Left kidney (tissue), 2 donors: ENCODE measurements around the gene ZNF780B. TPM values are rescaled to one million over a fixed set of nuclear protein-coding genes. Genes with fewer than 3 reads are reported as not detected.

ENCODE experiments used
- DNase-seq: peaks from one replicate; pipeline ENCODE4 v3.0.0-alpha.2; 2013
- polyA plus RNA-seq: library from polyadenylated mRNA; unstranded; fragments of 120-200 nt; gene quantifications from one replicate; pipeline ENCODE4 v1.2.1, GENCODE V29; 2013; ENCODE audit not compliant: insufficient read length

The ZNF780B gene
- polyA plus RNA-seq, 1 donor = 46.4 TPM

DNA sequence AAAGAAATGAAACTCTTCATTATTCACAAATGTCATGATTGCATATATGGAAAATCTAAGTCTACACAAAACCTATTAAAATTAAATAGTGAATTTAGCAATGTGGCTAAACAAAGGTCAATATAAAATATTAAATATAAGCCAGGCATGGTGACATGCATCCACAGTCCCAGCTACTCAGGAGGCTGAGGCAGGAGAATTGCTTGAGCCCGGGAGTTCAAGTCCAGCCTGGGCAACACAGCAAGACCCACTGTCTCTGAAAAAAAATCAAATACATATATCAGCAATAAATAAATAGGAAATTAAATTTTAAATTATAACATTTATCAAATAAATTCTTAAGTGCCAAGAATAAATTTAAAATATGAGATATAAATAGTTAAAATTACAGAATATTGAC is 73.1 kb downstream of the ZNF780B start:
- DNase-seq = no peak

Other genes starting within 250 kb of the ZNF780B start
- 34.2 TPM for gene DYRK1B, start 222.1 kb downstream of the ZNF780B start, polyA plus RNA-seq
- gene FBL, start 209.9 kb downstream of the ZNF780B start, polyA plus RNA-seq = 296 TPM
- gene FCGBP, start 121.6 kb downstream of the ZNF780B start, polyA plus RNA-seq = 5.8 TPM
- gene PSMC4, start 85.1 kb downstream of the ZNF780B start, polyA plus RNA-seq = 85.2 TPM
- 12.0 TPM for gene ZNF546, start 59.2 kb downstream of the ZNF780B start, polyA plus RNA-seq
- 20.6 TPM for gene ZNF780A, start 34.7 kb upstream of the ZNF780B start, polyA plus RNA-seq
- gene MAP3K10, start 135.2 kb upstream of the ZNF780B start, polyA plus RNA-seq = 16.3 TPM
- 0.25 TPM for gene TTC9B, start 162.2 kb upstream of the ZNF780B start, polyA plus RNA-seq
- gene CCNP, start 170.5 kb upstream of the ZNF780B start, polyA plus RNA-seq = 1.2 TPM
- 191 TPM for gene AKT2, start 229.1 kb upstream of the ZNF780B start, polyA plus RNA-seq